Activated naive CD4-positive, alpha-beta T cell treated with anti-CD3 and anti-CD28 coated beads for 36 hours (primary cell): ENCODE data around the gene EGR2. TPM values are rescaled to one million over a fixed set of nuclear protein-coding genes. Genes with fewer than 3 reads are reported as not detected.

Source experiments
- CTCF ChIA-PET: fragments of 350-600 bp; sonication (Branson Sonifier 250); formaldehyde crosslinking; loops from one replicate; lab custom pipeline; 2021; ENCODE audit warnings: antibody characterized with exemption; lab: Charles Lee
- DNase-seq: peaks from one replicate; pipeline ENCODE4 v3.0.0-alpha.2; 2020
- H3K27ac Mint-ChIP-seq: one replicate; pipeline ENCODE4 v1.8.0; 2021; ENCODE audit warnings: mild to moderate bottlenecking, mixed read lengths
- H3K27me3 Mint-ChIP-seq: one replicate; pipeline ENCODE4 v1.8.0; 2021; ENCODE audit warnings: low read depth, mixed read lengths
- H3K36me3 Mint-ChIP-seq: one replicate; pipeline ENCODE4 v1.8.0; 2021; ENCODE audit warnings: low read depth, mixed read lengths
- H3K4me1 Mint-ChIP-seq: one replicate; pipeline ENCODE4 v1.8.0; 2021; ENCODE audit warnings: low read depth, mixed read lengths
- H3K4me3 Mint-ChIP-seq: one replicate; pipeline ENCODE4 v1.8.0; 2021; ENCODE audit warnings: mild to moderate bottlenecking, moderate library complexity, mixed read lengths
- H3K9me3 Mint-ChIP-seq: one replicate; pipeline ENCODE4 v1.8.0; 2021; ENCODE audit warnings: mixed read lengths
- intact Hi-C: fragments of 100-400 bp; cut with micrococcal nuclease; formaldehyde crosslinking; loops from one replicate; pipeline ENCODE4 v1.15.1; 2023
- total RNA-seq, 2 experiments: library from RNA; stranded (reverse); gene quantifications; one replicate each; pipeline ENCODE4 v1.2.3, GENCODE V29; 2021

The EGR2 gene
- total RNA-seq, 2 experiments from 2014 or later: 18.5 to 21.4 TPM

DNA sequence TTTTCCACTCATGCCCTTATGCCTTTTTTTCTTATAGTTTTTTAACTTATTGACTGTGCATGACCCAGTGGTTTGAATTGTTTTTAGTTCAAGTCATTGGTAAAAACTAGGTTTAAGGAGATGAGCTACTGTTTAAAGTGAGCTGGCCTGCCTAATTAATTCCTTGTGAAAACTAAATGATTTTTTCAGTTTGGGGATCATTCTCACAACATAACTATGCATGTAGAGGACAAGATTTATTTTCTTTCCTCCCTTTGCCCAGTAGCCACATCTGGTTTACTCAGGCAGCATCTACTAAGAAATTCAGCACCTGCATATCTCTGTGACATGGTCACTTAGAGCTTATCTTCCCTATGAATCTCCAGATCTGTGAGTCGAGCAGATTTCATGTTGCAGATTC, 9.9 kb downstream of the EGR2 start:
- no peak for DNase-seq
- CTCF ChIA-PET: interaction anchor here (0.7 to 2.5 kb wide), 8 partner anchors 12 to 196 kb away, joined by 3 to 11 read pairs (median 4); no protein-coding TSS in a partner anchor
- H3K4me1 Mint-ChIP-seq: peaks cover 52% of the 10 kb centered on the region
- no peaks in the 10 kb centered on the region for H3K27me3 Mint-ChIP-seq
- intact Hi-C loops: no loop called here
- H3K4me3 Mint-ChIP-seq: peak overlapping the region; percentile 84
- H3K36me3 Mint-ChIP-seq: peaks cover 31% of the 10 kb centered on the region
- no peaks in the 10 kb centered on the region for H3K9me3 Mint-ChIP-seq
- H3K27ac Mint-ChIP-seq: peak overlapping the region; percentile 69

GRCh38 chr10:62805231-62806099, 10.7 kb downstream of the EGR2 start:
- intact Hi-C loops: no loop called here
- Mint-ChIP-seq H3K4me1 (peaks cover 45% of the 10 kb centered on the region), H3K4me3 (peak overlapping the region; percentile 84), H3K27me3 (no peaks in the 10 kb centered on the region), H3K27ac (peak overlapping the region; percentile 79), H3K9me3 (no peaks in the 10 kb centered on the region), H3K36me3 (peaks cover 31% of the 10 kb centered on the region)
- no peak for DNase-seq
- CTCF ChIA-PET: interaction anchor here (0.9 to 2.5 kb wide), 9 partner anchors 12 to 195 kb away, joined by 3 to 11 read pairs (median 4); no protein-coding TSS in a partner anchor

- H3K9me3 Mint-ChIP-seq: no peaks in the 10 kb centered on the region
- intact Hi-C loops: loop anchor here (1.0 kb wide), 4 partner anchors 12 to 167 kb away; partner anchors contain the start of gene EGR2
- H3K36me3 Mint-ChIP-seq: peaks cover 31% of the 10 kb centered on the region
- peak within 1 kb of the TSS; percentile 97 for H3K4me3 Mint-ChIP-seq
- CTCF ChIA-PET: interaction anchor here (1.0 to 1.8 kb wide), 3 partner anchors 13 to 55 kb away, joined by 3 to 7 read pairs (median 4); no protein-coding TSS in a partner anchor
- peak; percentile 82 for DNase-seq
- H3K27ac Mint-ChIP-seq: peak within 1 kb of the TSS; percentile 100
- H3K27me3 Mint-ChIP-seq: no peaks in the 10 kb centered on the region
- peaks cover 37% of the 10 kb centered on the region for H3K4me1 Mint-ChIP-seq
Observed at GRCh38 chr10:62804356-62805230, 11.6 kb downstream of the EGR2 start, which contains the start of gene ADO. Gene ADO (plus strand): TSS chr10:62804720. CDS start chr10:62805060, 340 bp downstream.

- Mint-ChIP-seq H3K27me3 (peaks cover 3% of the 10 kb centered on the region), H3K36me3 (peaks cover 27% of the 10 kb centered on the region), H3K9me3 (no peaks in the 10 kb centered on the region), H3K4me1 (peaks cover 32% of the 10 kb centered on the region), H3K4me3 (peak overlapping the region; percentile 97), H3K27ac (peak overlapping the region; percentile 100)
- CTCF ChIA-PET: interaction anchor here (0.5 to 1.8 kb wide), 4 partner anchors 13 to 66 kb away, joined by 3 to 7 read pairs (median 4); no protein-coding TSS in a partner anchor
- intact Hi-C loops: loop anchor here (1.0 kb wide), 4 partner anchors 12 to 167 kb away; partner anchors contain the start of gene EGR2
- no peak for DNase-seq
Observed at GRCh38 chr10:62803724-62804355, 12.3 kb downstream of the EGR2 start.

GRCh38 chr10:62801871-62802270, 14.3 kb downstream of the EGR2 start:
- Mint-ChIP-seq H3K4me1 (peaks cover 12% of the 10 kb centered on the region), H3K27ac (no peak overlapping the region), H3K36me3 (peaks cover 16% of the 10 kb centered on the region), H3K9me3 (no peaks in the 10 kb centered on the region), H3K4me3 (no peak overlapping the region), H3K27me3 (peaks cover 8% of the 10 kb centered on the region)
- CTCF ChIA-PET: interaction anchor here (1.0 kb wide), 1 partner anchor 53 kb away, joined by 3 read pairs; no protein-coding TSS in a partner anchor
- intact Hi-C loops: no loop called here
- no peak for DNase-seq

- Mint-ChIP-seq H3K27ac (no peak overlapping the region), H3K27me3 (peaks cover 16% of the 10 kb centered on the region), H3K4me1 (peaks cover 4% of the 10 kb centered on the region), H3K36me3 (no peaks in the 10 kb centered on the region), H3K9me3 (no peaks in the 10 kb centered on the region), H3K4me3 (no peak overlapping the region)
- intact Hi-C loops: no loop called here
- CTCF ChIA-PET: no interaction called here
- no peak for DNase-seq
Observed at GRCh38 chr10:62796896-62797295, 19.3 kb downstream of the EGR2 start.

DNA sequence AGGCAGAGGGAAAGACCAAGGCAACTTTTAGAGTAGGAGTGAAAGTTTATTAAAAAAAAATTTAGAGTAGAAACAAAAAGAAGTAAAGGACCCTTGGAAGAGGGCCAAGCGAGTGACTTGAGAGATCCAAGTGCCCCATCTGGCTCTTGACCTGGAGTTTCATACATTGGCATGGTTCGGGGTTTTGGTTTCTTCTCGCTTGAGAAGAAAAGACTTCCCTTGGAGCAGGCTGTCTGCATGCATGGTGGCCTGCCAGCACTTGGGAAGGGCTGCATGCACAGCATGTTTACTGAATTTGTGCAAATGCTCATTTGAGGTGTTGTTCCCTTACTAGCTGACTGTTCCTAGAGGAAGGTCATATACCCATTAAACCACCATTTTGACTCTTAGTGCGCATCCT, 20.4 kb downstream of the EGR2 start:
- no peaks in the 10 kb centered on the region for H3K36me3 Mint-ChIP-seq

GRCh38 chr10:62795100-62795499, 21.1 kb downstream of the EGR2 start:
- intact Hi-C loops: no loop called here
- Mint-ChIP-seq H3K9me3 (no peaks in the 10 kb centered on the region), H3K36me3 (no peaks in the 10 kb centered on the region), H3K27me3 (peaks cover 18% of the 10 kb centered on the region), H3K4me1 (peaks cover 4% of the 10 kb centered on the region), H3K27ac (no peak overlapping the region), H3K4me3 (no peak overlapping the region)
- CTCF ChIA-PET: no interaction called here
- DNase-seq: no peak

More for the DNA sequence above, 20.4 kb downstream of the EGR2 start:
- Mint-ChIP-seq H3K27ac (no peak overlapping the region), H3K27me3 (peaks cover 18% of the 10 kb centered on the region), H3K4me3 (no peak overlapping the region), H3K4me1 (peaks cover 4% of the 10 kb centered on the region), H3K9me3 (no peaks in the 10 kb centered on the region)
- no peak for DNase-seq
- intact Hi-C loops: no loop called here
- CTCF ChIA-PET: no interaction called here

- Mint-ChIP-seq H3K9me3 (no peaks in the 10 kb centered on the region), H3K36me3 (no peaks in the 10 kb centered on the region), H3K4me1 (peaks cover 4% of the 10 kb centered on the region), H3K4me3 (no peak overlapping the region), H3K27ac (no peak overlapping the region), H3K27me3 (peaks cover 18% of the 10 kb centered on the region)
- CTCF ChIA-PET: no interaction called here
- intact Hi-C loops: no loop called here
- no peak for DNase-seq
Observed at GRCh38 chr10:62794306-62794705, 21.9 kb downstream of the EGR2 start.

DNA sequence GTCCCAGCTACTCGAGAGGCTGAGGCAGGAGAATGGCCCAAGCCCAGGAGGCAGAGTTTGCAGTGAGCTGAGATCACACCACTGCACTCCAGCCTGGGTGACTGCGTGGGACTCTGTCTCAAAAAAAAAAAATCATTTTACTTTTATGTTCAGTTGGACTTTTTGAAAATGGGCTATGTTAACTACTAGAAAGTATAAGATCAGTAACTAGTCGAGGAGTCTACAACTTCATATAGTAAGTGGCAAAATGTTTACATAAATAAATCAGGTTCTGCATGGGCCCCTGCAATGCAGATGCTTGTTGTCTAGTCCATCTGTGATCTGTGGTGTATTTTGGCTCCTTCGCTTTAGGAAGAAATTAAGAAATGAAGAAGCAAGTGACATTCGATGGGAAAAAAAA, 23.9 kb downstream of the EGR2 start:
- CTCF ChIA-PET: no interaction called here
- Mint-ChIP-seq H3K4me1 (peaks cover 4% of the 10 kb centered on the region), H3K27me3 (peaks cover 15% of the 10 kb centered on the region), H3K27ac (no peak overlapping the region), H3K4me3 (no peak overlapping the region), H3K9me3 (peaks cover under 1% of the 10 kb centered on the region), H3K36me3 (no peaks in the 10 kb centered on the region)
- intact Hi-C loops: no loop called here
- no peak for DNase-seq

DNA sequence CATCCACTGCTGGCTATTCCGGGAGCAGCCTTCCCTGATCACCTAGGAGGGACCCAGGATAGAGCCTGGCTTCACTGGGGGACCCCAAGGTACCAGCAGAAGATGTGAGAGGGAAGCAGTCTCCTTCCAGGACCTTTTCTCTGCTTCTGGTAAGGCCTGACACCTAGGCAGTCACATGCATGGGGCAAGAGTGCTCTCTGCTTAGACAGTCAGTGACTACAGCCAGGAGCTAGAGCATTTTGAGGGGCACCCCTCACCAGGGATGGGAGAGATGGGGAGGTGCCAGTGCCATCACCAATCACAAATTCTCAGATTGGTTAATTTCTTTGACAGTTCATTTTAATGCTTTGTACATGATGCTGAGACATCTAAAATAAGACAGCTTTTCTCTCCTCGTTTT, 25.6 kb downstream of the EGR2 start:
- peaks cover 4% of the 10 kb centered on the region for H3K9me3 Mint-ChIP-seq
- peaks cover 8% of the 10 kb centered on the region for H3K27me3 Mint-ChIP-seq
- no peaks in the 10 kb centered on the region for H3K4me1 Mint-ChIP-seq
- intact Hi-C loops: no loop called here
- no peak for DNase-seq
- no peak overlapping the region for H3K27ac Mint-ChIP-seq
- no peak overlapping the region for H3K4me3 Mint-ChIP-seq
- H3K36me3 Mint-ChIP-seq: no peaks in the 10 kb centered on the region
- CTCF ChIA-PET: no interaction called here
